Muscle layer of colon (tissue), 2 donors: ENCODE data around the gene LRRC7.
"Not testable (repeated sequence)": the region's sequence is repeated elsewhere in the genome, so short reads cannot be mapped to it uniquely, and the experiment has no call there.

Experiments
- H3K27ac ChIP-seq: one replicate; pipeline ENCODE4 v1.7.0; 2013; ENCODE audit warnings: low read depth, mild to moderate bottlenecking, low read length, moderate library complexity
- H3K27me3 ChIP-seq, 2 donors: one replicate each; pipeline ENCODE4 v1.7.0; 2013; ENCODE audit warnings: low read length in 2 of 2, mild to moderate bottlenecking in 2 of 2; ENCODE audit not compliant: insufficient read depth in 2 of 2, control insufficient read depth in 1 of 2
- H3K36me3 ChIP-seq: one replicate; pipeline ENCODE4 v1.7.0; 2013; ENCODE audit warnings: mild to moderate bottlenecking, low read length; ENCODE audit not compliant: insufficient read depth
- H3K4me1 ChIP-seq: one replicate; pipeline ENCODE4 v1.7.0; 2013; ENCODE audit warnings: mild to moderate bottlenecking, low read length; ENCODE audit not compliant: insufficient read depth
- H3K4me3 ChIP-seq, 2 donors: one replicate each; pipeline ENCODE4 v1.7.0; 2013; ENCODE audit warnings: low read length in 2 of 2, low read depth in 1 of 2, mild to moderate bottlenecking in 1 of 2, moderate library complexity in 1 of 2
- H3K9ac ChIP-seq: one replicate; pipeline ENCODE4 v1.7.0; 2013; ENCODE audit warnings: low read length
- H3K9me3 ChIP-seq: one replicate; pipeline ENCODE4 v1.7.0; 2013; ENCODE audit warnings: mild to moderate bottlenecking, low read length
- donor health status: abdominal sarcoma.
- donor health status: Adenocarcinoma of cecum.

LRRC7 gene

GRCh38 chr1:69930396-69930795 is 362.7 kb downstream of the LRRC7 start:
- Histone ChIP-seq H3K27me3 (no peaks in the 10 kb centered on the region), H3K9ac (no peak overlapping the region), H3K27ac (no peak overlapping the region), H3K4me3 (no peak overlapping the region), H3K4me1 (no peaks in the 10 kb centered on the region), H3K36me3 (no peaks in the 10 kb centered on the region), H3K9me3 (no peaks in the 10 kb centered on the region)

DNA sequence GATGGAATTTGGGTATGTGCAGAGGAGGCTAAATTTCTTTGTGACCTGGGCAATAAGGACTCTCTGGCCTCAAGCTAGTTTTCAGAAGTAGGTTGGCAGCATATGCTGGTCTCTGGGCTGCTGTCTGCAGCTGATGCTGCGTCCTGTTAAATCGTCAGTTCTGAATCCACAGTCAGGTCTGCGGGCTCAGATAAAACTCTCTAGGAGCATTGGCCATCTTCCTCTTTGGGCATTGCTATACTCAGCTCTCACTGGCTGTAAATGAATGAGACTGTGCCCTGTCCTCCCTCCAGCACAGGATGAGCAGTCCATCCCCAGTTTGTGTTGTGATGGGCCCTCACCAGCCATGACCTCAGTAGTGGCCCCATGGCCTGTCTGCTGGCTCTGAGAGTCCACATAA is 365.0 kb downstream of the LRRC7 start:
- H3K9me3 ChIP-seq = no peaks in the 10 kb centered on the region
- H3K27me3 ChIP-seq = no peaks in the 10 kb centered on the region
- H3K9ac ChIP-seq = no peak overlapping the region
- H3K4me1 ChIP-seq = no peaks in the 10 kb centered on the region
- H3K36me3 ChIP-seq = no peaks in the 10 kb centered on the region
- no peak overlapping the region for H3K4me3 ChIP-seq
- H3K27ac ChIP-seq = no peak overlapping the region

DNA sequence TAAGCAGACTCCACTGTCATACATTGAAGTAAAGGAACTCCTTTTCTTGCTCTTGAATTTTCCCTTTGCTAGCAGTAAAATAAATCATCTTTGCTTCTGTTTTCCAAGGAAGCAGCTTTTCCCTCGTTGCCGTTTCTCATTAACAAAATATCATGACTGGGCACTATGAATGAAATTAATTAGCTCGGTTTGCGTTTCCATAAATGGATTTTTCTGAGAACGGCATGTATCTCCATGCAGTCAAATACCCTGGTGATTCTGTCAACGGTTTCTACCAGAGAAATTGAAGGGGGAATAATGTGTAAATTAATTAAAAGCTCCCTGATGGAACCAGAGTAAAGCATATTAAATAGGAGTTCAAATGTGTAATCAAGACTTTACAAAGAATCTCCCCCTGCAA is 372.5 kb downstream of the LRRC7 start:
- Histone ChIP-seq H3K27me3 (no peaks in the 10 kb centered on the region), H3K4me1 (no peaks in the 10 kb centered on the region), H3K4me3 (no peak overlapping the region), H3K36me3 (no peaks in the 10 kb centered on the region), H3K9ac (no peak overlapping the region), H3K27ac (no peak overlapping the region), H3K9me3 (no peaks in the 10 kb centered on the region)

GRCh38 chr1:69940816-69941215 is 373.1 kb downstream of the LRRC7 start:
- Histone ChIP-seq H3K4me3 (no peak overlapping the region), H3K27ac (no peak overlapping the region), H3K36me3 (no peaks in the 10 kb centered on the region), H3K9me3 (no peaks in the 10 kb centered on the region), H3K27me3 (no peaks in the 10 kb centered on the region), H3K4me1 (no peaks in the 10 kb centered on the region), H3K9ac (no peak overlapping the region)

GRCh38 chr1:69943030-69943429 is 375.3 kb downstream of the LRRC7 start:
- Histone ChIP-seq H3K9me3 (no peaks in the 10 kb centered on the region), H3K36me3 (no peaks in the 10 kb centered on the region), H3K4me1 (no peaks in the 10 kb centered on the region), H3K27ac (no peak overlapping the region), H3K9ac (no peak overlapping the region), H3K4me3 (no peak overlapping the region), H3K27me3 (no peaks in the 10 kb centered on the region)

DNA sequence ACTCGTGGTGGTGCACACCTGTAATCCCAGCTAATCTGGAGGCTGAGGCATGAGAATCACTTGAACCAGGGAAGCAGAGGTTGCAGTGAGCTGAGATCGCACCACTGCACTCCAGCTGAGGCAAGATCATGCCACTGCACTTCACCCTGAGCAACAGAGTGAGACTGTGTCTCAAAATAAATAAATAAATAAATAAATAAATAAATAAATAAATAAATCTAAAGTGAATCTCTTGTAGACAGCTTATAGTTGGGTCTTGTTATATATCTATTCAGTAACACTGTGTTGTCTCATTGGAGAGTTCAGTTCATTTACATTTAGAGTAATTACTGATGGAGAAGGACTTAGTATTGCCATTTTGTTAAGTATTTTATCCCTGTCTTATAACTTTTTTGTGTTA is 379.2 kb downstream of the LRRC7 start:
- Histone ChIP-seq H3K27ac (no peak overlapping the region), H3K4me3 (no peak overlapping the region), H3K4me1 (no peaks in the 10 kb centered on the region), H3K36me3 (no peaks in the 10 kb centered on the region), H3K27me3 (no peaks in the 10 kb centered on the region), H3K9me3 (no peaks in the 10 kb centered on the region), H3K9ac (no peak overlapping the region)

- no peak overlapping the region for H3K9ac ChIP-seq
- H3K4me3 ChIP-seq = no peak overlapping the region
- H3K9me3 ChIP-seq = no peaks in the 10 kb centered on the region
- H3K4me1 ChIP-seq = no peaks in the 10 kb centered on the region
- H3K36me3 ChIP-seq = no peaks in the 10 kb centered on the region
- H3K27ac ChIP-seq = no peak overlapping the region
- no peaks in the 10 kb centered on the region for H3K27me3 ChIP-seq
These were observed 380.1 kb downstream of the LRRC7 start for GRCh38 chr1:69947837-69948236.

DNA sequence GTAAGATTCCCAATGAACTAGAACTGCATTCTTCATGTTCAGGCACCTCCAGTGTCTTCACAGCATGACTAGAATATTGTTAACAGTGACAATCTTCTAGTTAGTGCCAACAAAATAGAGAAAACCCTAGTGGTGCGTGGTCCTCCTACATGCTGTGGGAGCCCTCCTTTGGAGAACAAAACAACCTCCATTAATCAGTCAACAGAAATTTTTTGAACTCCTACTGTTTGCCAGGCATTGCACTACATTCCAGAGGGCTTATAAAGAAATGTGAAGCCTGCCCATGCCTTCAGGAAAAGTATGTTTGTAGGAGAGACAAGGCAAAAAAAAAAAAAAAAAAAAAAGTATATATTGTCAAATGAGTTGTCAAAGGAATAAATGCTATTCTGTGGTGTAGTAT is 385.0 kb downstream of the LRRC7 start:
- no peaks in the 10 kb centered on the region for H3K36me3 ChIP-seq

GRCh38 chr1:69962452-69962851 is 394.7 kb downstream of the LRRC7 start:
- H3K4me3 ChIP-seq, H3K9me3 ChIP-seq, H3K4me1 ChIP-seq, H3K9ac ChIP-seq, H3K27me3 ChIP-seq, H3K36me3 ChIP-seq, H3K27ac ChIP-seq: not testable (repeated sequence)

More for the DNA sequence above, 385.0 kb downstream of the LRRC7 start:
- Histone ChIP-seq H3K27ac (no peak overlapping the region), H3K27me3 (no peaks in the 10 kb centered on the region), H3K9me3 (no peaks in the 10 kb centered on the region), H3K9ac (no peak overlapping the region), H3K4me1 (no peaks in the 10 kb centered on the region), H3K4me3 (no peak overlapping the region)

GRCh38 chr1:69967245-69967766 is 399.6 kb downstream of the LRRC7 start:
- Histone ChIP-seq H3K4me1 (no peaks in the 10 kb centered on the region), H3K4me3 (no peak overlapping the region), H3K27me3 (no peaks in the 10 kb centered on the region), H3K27ac (no peak overlapping the region), H3K9me3 (no peaks in the 10 kb centered on the region), H3K36me3 (no peaks in the 10 kb centered on the region), H3K9ac (no peak overlapping the region)

- no peaks in the 10 kb centered on the region for H3K4me1 ChIP-seq
- no peak overlapping the region for H3K4me3 ChIP-seq
- H3K36me3 ChIP-seq = no peaks in the 10 kb centered on the region
- H3K9me3 ChIP-seq = no peaks in the 10 kb centered on the region
- no peak overlapping the region for H3K27ac ChIP-seq
- H3K27me3 ChIP-seq = no peaks in the 10 kb centered on the region
- H3K9ac ChIP-seq = no peak overlapping the region
These were observed 409.2 kb downstream of the LRRC7 start for GRCh38 chr1:69976896-69977295.

- Histone ChIP-seq H3K27me3 (no peaks in the 10 kb centered on the region), H3K4me1 (no peaks in the 10 kb centered on the region), H3K9me3 (no peaks in the 10 kb centered on the region), H3K27ac (no peak overlapping the region), H3K4me3 (no peak overlapping the region), H3K36me3 (no peaks in the 10 kb centered on the region), H3K9ac (no peak overlapping the region)
These were observed 415.3 kb downstream of the LRRC7 start for GRCh38 chr1:69982992-69983391.
